ENCODE results near the gene DGKE. TPM values are rescaled to one million over a fixed set of nuclear protein-coding genes. Genes with fewer than 3 reads are reported as not detected.

Gene DGKE
- total and polyA plus RNA-seq, 2 of the 13 experiments (the other 11 are each of a cell fraction or from before 2014, with no cell fraction given) = 3.2 to 5.3 TPM

DNA sequence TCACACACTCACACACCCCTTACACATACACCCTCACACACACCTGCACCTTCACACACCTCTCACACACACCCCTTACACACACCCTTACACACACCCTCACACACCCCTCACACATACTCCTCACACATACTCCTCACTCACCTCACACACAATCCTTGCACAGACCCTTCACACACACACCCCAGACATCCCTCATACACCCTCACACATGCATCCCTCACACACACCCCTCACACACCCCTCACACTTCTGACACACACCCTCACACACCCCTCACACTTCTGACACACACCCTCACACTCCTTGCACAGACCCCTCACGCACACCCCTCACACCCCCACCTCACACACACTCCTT, 24.2 kb upstream of the DGKE start (continued):
- TF ChIP-seq, protein P1, sequence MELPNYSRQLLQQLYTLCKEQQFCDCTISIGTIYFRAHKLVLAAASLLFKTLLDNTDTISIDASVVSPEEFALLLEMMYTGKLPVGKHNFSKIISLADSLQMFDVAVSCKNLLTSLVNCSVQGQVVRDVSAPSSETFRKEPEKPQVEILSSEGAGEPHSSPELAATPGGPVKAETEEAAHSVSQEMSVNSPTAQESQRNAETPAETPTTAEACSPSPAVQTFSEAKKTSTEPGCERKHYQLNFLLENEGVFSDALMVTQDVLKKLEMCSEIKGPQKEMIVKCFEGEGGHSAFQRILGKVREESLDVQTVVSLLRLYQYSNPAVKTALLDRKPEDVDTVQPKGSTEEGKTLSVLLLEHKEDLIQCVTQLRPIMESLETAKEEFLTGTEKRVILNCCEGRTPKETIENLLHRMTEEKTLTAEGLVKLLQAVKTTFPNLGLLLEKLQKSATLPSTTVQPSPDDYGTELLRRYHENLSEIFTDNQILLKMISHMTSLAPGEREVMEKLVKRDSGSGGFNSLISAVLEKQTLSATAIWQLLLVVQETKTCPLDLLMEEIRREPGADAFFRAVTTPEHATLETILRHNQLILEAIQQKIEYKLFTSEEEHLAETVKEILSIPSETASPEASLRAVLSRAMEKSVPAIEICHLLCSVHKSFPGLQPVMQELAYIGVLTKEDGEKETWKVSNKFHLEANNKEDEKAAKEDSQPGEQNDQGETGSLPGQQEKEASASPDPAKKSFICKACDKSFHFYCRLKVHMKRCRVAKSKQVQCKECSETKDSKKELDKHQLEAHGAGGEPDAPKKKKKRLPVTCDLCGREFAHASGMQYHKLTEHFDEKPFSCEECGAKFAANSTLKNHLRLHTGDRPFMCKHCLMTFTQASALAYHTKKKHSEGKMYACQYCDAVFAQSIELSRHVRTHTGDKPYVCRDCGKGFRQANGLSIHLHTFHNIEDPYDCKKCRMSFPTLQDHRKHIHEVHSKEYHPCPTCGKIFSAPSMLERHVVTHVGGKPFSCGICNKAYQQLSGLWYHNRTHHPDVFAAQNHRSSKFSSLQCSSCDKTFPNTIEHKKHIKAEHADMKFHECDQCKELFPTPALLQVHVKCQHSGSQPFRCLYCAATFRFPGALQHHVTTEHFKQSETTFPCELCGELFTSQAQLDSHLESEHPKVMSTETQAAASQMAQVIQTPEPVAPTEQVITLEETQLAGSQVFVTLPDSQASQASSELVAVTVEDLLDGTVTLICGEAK (IDR thresholded peaks at IDR 0.05) = 0 out of 2 replicates have a peak, but pooled peaks have one; percentile 16
- TF ChIP-seq, protein P1 (CRISPR knock-in tag; IDR thresholded peaks at IDR 0.05) = no peak
- TF ChIP-seq ZNF282 (IDR thresholded peaks at IDR 0.05; ENCODE audit: partially characterized antibody) (no peak), SP1 (IDR thresholded peaks at IDR 0.05) (0 out of 2 replicates have a peak, but pooled peaks have one; percentile 6), SP1 (CRISPR knock-in tag; IDR thresholded peaks at IDR 0.05) (no peak), NBN (conservative IDR thresholded peaks at IDR 0.05) (0 out of 2 replicates have a peak, but pooled peaks have one; percentile 14), PPARG (CRISPR knock-in tag; conservative IDR thresholded peaks at IDR 0.05) (no peak)
- TF ChIP-seq, protein P2, sequence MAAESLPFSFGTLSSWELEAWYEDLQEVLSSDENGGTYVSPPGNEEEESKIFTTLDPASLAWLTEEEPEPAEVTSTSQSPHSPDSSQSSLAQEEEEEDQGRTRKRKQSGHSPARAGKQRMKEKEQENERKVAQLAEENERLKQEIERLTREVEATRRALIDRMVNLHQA (CRISPR knock-in tag; IDR thresholded peaks at IDR 0.05) = no peak

Measured in HepG2 (cell line).